Stimulated activated CD4-positive, alpha-beta T cell treated with anti-CD3 and anti-CD28 coated beads, Interleukin-2, amount 100 ng/mL, for 4 hours (primary cell): Measurements from ENCODE around the gene OR4D1.
"Not testable (repeated sequence)": the region's sequence is repeated elsewhere in the genome, so short reads cannot be mapped to it uniquely, and the experiment has no call there.

Source experiments
- DNase-seq: peaks from one replicate; pipeline ENCODE4 v3.0.0-alpha.2; 2020; ENCODE audit warnings: low read depth

Gene OR4D1

DNA sequence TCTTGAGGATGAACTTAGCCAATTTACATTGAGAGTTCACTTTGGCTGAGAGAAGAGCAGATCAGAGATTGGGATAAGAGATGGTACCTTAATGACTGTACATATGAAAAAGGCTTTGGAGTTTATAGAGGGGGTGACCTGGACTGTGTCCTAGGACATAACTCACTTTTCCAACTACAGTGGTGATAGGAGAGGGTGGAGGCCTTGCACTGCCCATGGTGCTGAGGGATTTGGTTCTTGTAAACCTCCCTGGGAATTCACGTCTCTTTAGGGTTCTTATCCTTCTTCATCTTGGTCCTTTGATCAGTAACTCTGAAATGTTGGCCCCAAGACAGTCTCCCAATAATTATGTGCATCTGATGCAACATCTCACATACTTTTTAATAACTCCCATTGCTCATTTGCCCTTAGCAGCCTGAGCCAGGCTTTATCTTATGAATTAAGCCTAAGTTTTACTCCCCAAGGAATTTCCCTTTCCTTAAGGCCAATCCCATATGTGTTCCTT, at the start of gene OR4D1:
TSS of gene OR4D1 (plus strand) at position 455 of the 505 bp plus-strand sequence. CDS start 6,770 bp downstream, outside the sequence.
- DNase-seq, result no peak

DNA sequence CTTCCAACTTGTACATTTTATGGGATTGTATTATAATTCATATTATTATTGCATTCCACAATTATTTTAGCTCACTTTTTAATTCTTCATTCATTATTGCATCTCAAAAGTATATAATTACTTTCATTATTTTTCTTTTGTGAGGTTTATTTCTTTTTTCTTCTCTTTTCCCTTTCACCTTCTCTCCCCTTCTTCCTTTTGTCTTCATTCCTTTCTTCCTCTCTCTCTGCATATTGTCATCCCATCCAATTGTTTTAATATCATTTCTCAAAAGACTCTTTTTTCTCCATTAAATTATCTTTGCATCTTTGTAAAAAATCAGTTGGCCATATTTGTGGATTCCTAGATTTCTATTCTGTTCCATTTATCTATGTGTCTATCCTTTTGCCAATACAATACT, 47.7 kb upstream of the OR4D1 start:
- no peak for DNase-seq

DNA sequence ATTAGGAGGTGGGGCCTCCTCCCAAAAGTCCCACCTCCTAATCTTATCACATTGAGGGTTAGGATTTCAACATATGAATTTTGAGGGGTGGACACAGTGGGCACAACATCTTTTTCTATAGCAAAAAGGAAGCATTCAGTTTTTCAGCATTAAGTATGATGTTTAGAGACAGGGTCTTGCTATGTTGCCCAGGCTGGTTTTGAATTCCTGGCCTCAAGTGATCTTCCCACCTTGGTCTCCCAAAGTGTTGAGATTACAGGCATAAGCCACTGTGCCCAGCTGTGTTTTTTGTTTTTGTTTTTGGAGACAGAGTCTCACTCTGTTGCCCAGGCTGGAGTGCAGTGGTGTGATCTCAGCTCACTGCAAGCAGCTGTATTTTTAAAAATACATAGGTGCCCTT, 46.3 kb upstream of the OR4D1 start:
- not testable (repeated sequence) for DNase-seq

DNA sequence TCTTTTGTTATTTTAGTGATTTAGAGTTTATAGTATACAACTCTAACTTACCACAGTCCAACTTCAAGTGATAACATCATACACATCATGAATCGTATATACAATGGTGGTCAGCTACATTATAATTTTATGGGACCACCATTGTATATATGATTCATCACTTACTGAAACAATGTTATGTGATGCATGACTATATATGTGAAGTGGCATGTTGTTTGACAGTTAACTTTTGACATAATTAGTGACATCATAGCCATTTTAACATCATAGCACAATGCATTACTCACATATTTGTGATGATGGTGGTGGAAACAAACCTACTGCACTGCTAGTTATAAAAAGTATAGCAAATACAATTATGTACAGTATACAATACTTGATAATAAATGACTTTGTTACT, 43.1 kb upstream of the OR4D1 start:
- DNase-seq, result no peak

DNA sequence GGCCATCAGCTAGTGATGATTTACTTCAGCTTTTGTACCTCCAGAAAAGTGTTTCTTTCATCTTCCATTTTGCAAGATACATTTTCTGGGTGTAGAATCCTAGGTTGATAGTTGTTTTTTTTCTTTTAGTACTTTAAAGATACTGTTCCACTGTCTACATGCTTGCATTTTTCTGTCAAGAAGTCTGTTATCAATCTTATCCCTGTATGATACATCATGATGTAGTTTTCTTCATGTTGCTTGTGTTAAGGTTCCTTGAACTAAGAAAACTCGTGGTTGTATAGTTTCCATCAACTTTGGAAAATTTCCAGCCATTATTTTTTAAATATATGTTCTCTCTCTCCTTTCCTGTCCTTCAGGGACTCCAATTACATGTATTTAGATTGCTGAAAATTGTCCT, 40.9 kb upstream of the OR4D1 start:
- no peak for DNase-seq

DNA sequence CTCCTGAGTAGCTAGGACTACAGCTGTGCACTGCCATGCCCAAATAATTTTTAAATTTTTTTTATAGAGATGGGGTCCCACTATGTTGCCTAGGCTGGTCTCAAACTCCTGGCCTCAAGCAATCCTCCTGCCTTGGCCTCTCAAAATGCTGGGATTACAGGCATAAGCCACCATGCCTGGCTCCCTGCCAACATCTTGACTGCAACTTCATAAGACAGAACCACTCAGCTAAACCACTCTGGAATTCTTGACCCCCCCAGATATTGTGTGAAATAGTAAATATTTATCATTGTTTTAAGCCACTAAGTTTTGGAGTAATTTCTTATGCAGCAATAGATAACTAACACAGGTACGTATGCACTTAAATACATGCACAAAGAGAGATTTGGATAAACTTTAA, 39.0 kb upstream of the OR4D1 start:
- no peak for DNase-seq

DNA sequence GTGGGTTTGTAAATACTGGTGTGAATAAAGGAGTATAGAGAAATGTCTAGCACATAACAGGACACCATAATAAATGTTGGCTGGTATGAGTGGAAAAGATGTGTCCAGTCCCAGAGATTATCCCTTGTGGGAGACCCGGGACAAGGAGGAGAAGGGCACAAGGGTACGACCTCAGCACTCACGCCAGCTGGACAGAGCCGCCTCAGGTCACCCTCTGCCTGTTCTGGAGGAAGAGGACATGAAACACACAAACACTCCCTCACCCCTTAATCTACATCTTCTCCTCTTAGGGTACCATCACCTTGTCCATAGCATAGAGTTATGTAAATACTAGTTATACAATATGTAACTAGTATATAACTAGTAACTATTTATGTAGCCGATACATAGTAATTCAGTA, 38.2 kb upstream of the OR4D1 start:
- no peak for DNase-seq

DNA sequence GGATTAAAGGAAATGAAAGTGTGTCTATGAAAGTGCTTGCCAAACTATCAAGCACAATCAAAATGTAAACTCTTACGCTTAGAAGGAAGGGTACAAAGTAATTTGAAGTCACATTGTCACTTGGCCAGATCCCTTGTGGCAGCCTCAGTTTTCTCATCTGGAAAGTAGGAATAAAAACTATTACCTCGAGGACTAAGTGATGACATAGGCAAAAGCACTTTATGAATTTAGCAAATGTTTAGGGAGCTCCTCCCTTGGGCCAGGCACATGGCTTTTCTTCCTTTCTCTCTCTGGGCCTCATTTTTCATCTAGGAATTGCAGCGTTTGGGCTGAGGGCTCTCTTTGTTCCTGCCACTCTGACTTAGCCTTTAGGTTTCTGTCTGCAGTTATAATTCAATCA, 36.5 kb upstream of the OR4D1 start:
- no peak for DNase-seq

DNA sequence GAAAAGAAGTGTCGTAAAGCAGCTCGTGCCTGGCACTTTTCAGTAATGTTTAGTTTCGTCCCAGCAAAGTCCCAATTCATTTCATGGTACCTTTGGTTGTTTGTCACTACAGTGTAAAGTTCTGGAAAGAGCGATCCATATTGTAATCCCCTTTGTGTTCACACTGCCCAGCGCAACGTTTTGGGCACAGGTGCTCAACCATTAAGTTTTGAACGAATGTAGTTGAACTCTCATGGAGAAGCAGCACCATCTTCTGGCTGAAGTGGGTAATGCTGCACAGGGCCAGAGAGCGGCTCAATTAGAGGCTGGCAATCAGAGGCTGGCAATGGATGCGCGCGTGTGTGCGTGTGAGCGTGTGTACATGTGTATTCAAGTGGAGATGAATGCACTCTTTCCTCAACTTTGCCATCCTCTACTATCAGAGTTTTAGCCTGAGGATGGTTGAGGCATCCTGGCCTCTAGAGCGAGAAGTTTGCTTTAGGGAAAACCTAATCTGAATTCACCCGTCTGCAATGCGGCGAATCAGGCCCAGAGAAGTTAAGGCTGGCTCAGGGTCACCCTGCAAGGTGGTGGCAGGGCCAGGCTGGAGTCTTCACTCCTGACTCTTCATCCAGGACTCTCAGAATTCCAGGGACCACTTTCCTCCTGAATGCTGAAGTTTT, 35.1 kb upstream of the OR4D1 start:
- DNase-seq, result peak; percentile 78

DNA sequence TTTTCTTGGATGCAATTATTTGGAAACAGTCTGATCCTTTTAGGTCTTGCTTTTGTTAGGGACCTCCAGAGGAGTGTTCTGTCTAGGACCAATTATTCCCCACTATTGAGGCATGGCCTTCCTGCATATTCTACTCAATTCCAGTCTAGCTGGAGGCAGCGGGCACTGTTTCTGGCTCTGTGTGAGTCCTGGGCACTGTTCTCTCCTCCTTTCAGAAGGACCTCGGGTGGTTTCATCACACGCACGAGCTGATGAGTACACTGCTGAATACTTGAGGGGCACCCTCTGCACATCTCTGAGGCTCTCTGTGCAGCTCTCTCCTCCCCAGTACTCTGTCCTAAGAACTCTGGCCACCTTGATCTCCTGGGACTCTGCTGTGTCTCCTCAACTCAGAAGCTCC, 34.2 kb upstream of the OR4D1 start:
- DNase-seq, result no peak

DNA sequence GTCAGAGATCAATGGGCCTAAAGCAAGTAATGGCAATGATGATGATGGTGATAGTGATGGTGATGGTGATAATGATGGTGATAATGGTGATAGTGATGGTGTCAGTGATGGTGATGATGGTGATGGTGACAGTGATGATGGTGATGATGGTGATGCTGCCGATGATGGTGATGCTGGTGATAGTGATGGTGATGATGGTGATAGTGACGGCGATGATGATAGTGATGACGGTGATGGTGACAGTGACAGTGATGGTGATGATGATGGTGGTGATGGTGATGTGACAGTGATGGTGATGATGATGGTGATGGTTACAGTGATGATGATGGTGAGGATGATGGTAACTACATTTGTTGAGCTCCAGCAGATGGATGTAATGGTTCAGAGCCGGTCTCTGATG, 30.8 kb upstream of the OR4D1 start:
- DNase-seq, result no peak

DNA sequence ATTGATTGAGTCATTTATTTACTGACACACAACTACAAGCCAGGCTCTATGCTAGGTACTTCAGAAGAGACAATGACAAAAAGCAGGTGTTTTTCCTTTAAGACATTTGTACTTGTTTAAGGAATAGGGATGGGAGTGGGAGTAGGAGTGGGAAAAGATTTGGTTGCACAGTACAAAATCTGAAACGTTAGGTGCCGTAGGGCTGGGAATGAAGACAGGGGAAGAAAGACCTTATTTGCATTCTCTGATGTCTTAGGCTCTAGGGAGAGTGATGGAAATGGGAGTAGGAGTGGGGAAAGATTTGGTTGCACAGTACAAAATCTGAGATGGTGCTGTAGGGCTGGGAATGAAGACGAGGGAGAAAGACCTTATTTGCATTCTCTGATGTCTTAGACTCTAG, 28.7 kb upstream of the OR4D1 start:
- no peak for DNase-seq

DNA sequence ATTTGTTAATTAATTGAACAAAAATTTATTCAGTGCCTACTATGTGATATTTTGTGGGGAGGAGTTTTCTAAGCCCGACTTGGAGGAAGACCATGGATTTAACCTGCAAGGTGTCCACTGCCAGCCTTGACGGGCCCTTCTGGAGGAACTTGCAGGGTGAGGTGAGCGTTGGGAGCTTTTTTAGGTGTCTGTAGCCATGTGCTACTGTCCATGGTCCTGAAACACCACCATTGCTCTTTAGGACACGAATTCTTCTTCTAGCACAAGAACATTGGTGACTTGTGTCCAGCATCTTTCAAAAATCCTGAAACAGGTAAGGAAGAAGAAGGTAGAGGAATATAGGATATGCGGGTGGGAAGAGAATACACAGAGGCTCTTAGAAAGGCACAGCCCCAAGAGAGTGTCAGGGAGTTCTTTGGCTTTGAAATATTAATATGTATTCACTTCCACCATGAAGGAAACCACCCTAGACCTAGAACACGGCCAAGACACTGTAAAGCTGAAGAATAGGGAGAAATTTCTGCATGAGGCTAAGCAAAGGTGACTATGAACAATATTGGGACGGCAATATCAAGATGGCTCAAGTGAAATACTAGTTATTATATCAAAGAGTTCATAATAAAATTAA, 27.9 kb upstream of the OR4D1 start:
- peak; percentile 9 for DNase-seq

DNA sequence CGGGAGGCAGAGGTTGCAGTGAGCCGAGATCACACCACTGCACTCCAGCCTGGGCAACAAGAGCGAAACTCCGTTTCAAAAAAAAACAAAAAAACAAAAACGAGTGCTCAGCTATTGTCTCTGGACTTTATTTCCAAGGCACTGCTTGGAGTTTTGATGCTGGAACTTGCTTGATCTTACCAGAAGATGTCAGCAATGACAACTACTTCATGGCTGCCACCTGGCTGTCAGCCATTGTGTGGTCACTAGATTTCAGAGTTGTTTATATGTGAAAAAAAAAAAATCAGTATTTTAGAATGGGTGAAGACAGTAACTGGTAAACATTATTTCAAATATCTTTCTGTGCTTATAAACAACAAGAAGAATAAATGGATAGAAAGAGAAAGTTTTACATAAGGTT, 26.3 kb upstream of the OR4D1 start:
- DNase-seq, result no peak

DNA sequence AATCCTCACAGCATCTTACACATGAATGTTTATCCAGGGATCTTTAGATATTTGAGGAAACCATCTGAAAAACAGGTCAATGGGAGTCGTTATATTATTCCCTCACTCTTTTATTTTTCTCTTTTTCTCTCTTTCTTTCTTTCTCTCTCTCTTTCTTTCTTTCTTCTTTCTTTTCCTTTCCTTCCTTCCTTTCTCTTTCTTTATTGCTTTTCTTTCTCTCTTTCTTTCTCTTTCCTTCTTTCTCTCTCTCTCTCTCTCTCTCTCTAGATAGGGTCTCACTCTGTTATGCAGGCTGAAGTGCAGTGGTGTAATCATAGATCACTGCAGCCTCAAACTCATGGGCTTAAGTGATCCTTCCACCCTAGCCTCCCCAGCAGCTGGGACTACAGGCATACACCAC, 20.3 kb upstream of the OR4D1 start:
- DNase-seq, result no peak

DNA sequence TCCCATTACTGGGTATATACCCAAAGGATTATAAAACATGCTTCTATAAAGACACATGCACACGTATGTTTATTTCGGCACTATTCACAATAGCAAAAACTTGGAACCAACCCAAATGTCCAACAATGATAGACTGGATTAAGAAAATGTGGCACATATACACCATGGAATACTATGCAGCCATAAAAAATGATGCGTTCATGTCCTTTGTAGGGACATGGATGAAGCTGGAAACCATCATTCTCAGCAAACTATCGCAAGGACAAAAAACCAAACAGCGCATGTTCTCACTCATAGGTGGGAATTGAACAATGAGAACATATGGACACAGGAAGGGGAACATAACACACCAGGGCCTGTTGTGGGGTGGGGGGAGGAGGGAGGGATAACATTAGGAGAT, 15.5 kb upstream of the OR4D1 start:
- DNase-seq, result not testable (repeated sequence)

DNA sequence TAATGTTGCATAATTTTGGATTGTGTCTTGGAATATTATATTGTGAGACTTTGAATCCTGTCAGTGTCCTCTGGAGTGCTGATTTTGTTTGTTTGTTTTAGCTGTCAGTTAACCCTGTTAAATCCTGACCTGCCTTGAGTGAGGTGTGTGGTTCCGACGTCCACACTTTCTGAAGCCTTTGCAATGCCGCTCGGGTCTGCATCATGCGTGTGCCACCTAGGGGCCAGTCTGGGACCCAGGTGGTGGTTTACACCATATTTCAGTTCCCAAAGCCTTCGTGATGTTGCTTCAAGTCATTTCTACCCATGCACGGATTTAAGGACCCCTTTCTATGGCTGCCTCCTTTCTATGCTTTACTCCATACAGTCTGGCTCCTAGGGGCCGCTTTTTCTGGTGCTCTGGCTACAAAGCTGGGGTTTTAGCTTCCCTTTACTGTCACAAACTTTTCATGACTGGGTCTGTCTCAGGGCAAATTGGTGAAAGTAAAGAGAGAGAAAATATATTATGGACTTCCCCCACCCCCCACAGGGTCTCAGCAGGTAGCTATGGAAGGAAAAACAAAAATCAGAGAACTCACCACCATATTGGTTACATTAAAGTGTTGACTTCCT, 11.4 kb upstream of the OR4D1 start:
- no peak for DNase-seq

DNA sequence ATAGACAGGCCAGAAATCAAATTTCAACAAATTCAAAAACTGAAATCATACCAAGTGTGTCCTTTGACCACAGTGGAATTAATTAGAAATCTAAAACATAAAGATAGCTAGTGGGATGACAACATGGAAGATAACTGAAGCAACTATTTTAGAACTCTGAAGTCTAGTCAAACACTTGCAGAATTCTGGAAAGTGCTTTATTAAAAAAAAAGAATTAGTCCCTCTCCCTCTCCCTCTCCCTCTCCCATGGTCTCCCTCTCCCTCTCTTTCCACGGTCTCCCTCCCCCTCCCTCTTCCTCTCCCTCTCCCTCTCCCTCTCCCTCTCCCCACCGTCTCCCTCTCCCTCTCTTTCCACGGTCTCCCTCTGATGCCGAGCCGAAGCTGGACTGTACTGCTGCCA, 6.7 kb upstream of the OR4D1 start:
- no peak for DNase-seq

DNA sequence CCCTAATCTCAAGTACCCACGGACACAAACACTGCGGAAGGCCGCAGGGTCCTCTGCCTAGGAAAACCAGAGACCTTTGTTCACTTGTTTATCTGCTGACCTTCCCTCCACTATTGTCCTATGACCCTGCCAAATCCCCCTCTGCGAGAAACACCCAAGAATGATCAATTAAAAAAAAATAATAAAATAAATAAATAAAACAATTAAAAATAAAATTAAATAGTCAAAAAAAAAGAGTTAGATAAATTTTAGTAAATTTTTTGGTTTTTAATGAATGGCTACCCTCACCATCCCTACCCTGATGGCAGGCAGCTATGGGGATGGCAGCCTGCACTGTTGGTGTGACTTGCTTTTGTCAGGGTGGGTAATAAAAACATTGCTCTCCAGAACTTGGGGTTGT, 4.8 kb upstream of the OR4D1 start:
- DNase-seq, result not testable (repeated sequence)

DNA sequence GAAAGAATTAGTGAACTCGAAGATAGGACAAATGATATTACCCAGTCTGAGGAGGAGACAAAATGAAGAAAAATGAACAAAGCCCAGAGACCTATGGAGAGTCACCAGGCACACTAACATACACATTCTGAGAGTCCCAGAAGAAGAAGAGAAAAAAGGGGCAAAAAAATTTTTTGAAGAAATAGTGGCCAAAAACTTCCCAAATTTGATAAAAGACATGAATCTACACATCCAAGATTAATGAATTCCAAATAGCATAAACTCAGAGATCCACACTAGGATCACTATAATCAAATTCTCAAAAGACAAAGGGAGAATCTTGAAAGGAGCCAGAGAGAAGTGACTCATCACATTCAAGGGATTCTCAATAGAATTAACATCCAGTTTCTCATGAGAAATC, 3.4 kb upstream of the OR4D1 start:
- DNase-seq, result no peak

DNA sequence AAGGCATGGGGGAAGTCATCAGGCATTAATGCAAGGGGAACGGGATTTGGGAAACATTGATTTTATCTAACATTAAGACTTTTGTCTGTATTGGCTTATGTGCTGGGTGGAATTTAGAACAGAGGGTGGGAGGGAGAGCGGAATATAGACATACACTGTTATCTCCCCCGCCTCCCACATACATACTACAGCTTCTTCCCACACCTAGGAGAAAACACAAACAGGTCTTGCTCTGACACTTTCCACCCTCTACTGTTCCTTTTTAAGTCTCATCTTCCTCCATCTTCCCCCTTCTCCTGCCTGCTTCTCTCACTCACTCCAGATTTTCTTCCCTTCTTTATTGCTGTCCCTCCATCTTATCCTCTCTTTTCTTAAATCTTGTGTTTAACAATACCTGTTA, 425 bp downstream of the OR4D1 start:
- no peak for DNase-seq

DNA sequence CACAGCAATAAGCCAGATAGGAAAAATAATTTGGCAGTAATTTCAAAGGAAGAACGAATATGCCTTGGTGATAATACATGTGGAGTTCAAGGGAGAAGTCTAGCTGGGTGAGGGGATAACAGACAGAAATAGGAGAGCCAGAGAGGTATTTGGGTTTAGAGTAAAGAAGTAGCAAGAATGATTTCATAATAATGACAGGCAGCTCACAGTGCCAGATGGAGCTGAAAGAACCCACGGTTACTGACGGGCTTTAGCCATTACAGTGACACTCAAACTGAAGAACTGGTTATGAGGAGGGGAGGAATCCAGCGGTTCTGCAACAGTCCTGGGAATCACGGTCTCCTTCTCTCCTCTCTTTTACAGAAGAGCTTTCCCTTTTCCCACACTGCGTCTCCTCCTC, 2.2 kb downstream of the OR4D1 start:
- no peak for DNase-seq

DNA sequence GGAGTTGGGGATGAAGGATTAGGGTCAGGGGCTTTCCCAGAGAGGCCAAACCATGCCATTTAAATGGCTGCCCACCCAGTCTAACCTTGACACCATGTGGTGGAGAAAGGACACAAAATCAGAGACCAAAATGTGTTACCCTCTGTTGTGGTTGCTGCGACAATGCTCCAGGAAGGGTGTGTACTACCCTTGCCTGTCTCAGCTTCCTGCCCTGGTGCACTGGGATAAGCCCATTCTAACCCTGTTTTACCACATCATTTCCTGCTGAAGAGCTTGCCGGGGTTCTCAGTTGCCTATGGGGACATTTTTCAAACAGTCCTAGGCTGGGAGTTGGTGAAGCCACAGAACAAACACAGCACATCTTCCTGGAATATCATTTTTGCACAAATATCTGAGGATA, 4.9 kb downstream of the OR4D1 start:
- peak; percentile 27 for DNase-seq

DNA sequence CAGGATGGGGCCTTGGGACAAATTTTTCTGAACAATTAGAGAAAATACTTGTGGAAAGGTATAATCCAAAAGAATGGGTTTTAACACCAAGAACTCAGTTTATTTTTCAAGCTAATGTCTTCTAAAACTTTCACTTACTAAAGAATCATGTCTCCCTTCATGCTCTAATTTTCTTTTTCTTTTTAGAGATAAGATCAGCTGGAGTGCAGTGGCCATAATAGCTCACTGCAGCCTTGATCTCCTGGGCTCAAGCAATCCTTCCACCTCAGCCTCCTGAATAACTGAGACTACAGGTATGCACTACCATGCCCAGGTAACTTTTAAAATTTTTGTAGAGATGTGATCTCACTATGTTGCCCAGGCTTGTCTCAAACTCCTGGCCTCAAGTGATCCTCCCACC, 5.5 kb downstream of the OR4D1 start:
- no peak for DNase-seq
